Measurements from ENCODE around the gene NR3C1.

Gene NR3C1

GRCh38 chr5:143228597-143229293 lies 174.7 kb downstream of the NR3C1 start:
- no peak for DNase-seq
